ENCODE data around the gene PAPSS2.

Gene PAPSS2

DNA sequence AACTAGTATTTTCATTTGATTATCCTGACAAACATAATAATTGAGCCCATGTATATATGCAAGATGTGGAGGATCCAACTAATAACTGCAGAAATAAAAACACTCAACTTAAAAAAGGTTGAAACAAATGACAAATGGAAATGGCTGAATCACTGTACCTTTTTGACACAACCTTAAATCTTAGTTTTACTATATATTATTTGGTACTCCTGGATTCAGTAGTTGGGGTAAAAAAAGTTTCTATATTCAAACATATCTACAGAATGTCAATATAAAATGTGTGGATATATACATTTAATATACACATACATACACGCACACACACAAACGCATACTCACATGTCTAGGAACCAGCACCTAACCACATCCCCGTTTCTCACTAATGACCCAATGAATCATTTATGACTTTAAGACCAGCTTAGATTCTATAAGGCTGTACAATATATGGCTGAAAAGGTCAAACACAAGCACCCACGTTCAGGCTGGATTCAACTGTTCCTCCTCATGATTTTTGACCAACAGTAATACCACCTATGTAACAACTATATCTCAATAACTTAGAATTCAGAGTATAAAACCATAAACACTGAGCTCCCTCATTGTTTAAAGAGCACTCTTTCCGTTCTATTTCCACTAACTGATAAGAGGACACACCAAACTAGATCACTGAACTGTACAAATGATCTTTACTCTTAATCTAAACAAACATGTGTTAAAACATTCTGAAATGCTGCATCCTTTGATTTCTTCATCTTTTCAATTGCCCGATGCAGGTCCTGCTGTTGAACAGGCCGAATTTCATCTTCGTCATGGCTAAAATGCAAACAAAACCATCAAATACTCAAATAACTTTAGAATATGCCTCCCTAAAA lies 94.6 kb downstream of the PAPSS2 start:
- DNase-seq: no peak

DNA sequence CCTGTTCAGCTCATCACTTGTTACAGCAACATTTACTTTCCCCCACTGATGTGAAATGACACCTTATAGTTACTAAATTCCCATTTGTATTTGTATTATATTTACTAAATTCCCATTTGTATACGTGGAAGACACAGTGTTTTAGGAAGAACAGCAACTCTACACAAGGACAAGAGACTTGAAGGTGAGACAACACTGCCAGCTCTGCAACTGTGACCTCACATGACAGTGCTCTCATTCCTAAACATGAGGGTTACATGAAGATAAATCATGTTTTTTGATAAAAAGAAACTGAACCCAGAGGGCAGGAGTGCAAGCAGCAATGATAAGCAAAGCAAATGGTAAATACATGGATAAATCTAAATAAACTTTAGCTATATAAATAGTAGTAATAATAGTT lies 98.0 kb downstream of the PAPSS2 start:
- DNase-seq: no peak

DNA sequence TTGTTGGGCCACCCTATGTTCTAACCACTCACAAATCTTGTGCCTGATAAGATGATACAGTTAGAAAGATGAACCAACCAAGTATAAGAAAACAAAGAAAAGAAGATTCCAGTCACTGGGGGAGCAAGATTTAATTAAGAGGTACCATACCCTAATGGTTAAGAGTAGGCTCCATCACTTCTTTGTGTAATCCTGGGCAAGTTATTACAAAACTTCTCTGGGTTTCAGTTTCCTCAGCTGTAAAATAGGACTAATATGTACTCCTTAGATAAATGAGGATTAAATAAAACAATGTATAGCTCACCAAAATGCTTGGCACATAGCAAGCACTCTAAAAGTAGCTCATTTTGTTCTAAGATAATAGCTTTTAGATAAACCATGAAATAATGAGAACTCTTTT lies 99.9 kb downstream of the PAPSS2 start:
- DNase-seq: no peak

DNA sequence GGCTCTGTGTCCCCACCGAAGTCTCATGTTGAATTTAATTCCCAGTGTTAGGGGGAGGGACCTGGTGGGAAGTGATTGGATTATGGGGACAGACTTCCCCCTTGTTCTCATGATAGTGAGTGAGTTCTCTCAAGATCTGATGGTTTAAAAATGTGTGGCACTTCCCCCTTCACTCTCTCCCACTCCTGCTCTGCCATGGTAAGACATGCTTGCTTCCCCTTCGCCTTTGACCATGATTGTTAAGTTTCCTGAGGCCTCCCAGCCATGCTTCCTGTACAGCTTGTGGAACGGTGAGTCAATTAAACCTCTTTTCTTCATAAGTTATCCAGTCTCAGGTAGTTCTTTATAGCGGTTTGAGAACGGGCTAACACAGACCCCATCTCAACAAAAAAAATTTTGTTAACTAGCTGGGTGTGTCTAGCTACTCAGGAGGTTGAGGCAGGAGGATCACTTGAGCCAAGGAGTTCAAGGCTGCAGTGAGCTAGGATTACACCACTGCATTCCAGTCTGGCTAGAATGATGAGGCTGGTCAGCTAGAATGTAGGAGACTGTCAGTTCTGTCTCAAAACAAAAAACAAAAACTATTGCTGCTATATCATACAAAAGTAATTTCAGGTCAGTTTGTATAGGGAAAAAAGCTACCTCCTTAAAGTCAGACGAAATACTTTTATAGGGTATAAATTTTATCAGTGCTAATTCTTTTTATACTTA lies 100.7 kb downstream of the PAPSS2 start:
- peak; percentile 37 for DNase-seq

DNA sequence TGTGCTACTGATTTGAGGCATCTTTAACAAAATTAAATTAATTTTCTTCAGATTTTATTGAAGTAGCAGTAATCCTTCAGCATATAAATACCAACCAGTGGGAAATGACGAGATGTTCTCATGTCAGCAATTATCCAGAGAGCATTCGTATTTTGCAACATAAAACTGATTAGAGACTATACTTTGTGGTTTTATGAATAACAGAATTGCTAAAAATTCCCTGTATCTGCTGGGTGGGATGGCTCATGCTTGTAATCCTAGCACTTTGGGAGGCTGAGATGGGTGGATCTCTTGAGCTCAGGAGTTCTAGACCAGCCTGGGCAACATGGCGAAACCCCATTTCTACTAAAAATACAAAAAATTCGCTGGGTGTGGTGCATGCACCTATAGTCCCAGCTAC lies 101.5 kb downstream of the PAPSS2 start:
- no peak for DNase-seq

DNA sequence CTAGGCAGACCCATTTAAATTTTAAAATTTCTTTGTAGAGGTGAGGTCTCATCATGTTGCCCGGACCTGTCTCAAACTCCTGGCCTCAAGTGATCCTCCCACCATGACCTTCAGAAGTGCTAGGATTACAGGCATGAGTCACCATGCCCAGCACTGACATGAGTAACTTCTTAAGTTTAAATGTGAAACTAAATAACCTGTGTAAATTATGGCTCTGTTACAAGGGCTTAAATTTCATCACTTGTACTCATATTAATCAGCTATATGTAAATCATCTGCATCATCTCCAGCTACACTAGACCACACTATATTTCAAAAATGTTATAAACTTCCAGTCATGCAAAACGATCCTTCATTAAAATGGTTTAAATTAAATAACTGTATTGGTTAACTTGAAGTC lies 102.2 kb downstream of the PAPSS2 start:
- DNase-seq: no peak

DNA sequence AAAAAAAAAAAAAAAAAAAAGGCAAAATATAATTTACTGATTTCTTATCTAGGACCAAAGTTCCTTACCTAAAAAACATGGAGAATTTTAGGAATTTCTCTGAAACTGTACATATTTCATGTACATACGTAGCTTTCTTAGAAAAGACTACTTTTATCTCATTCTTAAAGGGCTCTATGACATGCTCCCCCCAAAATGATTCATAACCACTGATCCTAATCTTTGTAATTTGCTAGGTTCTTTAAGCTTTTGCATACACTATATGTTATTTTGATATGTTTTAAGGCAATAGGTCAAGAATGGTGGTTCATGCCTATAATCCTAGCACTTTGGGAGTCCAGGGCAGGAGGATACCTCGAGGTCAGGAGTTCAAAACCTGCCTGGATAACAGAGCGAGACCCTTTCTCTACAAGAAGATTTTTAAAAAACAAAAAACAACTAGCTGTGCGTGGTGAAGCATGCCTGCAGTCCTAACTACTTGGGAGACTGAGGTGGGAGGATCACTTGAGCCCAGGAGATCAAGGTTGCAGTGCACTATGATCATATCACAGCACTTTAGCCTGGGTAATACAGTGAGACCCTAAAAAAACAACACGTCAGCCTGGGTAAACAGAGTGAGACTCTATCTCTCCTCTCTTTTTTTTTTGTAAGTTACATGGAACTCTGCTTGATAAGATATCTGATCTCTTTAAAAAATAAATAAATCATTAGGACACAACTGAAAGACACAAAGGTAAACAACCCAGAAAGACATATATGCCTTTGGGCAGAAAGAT lies 103.6 kb downstream of the PAPSS2 start:
- no peak for DNase-seq

DNA sequence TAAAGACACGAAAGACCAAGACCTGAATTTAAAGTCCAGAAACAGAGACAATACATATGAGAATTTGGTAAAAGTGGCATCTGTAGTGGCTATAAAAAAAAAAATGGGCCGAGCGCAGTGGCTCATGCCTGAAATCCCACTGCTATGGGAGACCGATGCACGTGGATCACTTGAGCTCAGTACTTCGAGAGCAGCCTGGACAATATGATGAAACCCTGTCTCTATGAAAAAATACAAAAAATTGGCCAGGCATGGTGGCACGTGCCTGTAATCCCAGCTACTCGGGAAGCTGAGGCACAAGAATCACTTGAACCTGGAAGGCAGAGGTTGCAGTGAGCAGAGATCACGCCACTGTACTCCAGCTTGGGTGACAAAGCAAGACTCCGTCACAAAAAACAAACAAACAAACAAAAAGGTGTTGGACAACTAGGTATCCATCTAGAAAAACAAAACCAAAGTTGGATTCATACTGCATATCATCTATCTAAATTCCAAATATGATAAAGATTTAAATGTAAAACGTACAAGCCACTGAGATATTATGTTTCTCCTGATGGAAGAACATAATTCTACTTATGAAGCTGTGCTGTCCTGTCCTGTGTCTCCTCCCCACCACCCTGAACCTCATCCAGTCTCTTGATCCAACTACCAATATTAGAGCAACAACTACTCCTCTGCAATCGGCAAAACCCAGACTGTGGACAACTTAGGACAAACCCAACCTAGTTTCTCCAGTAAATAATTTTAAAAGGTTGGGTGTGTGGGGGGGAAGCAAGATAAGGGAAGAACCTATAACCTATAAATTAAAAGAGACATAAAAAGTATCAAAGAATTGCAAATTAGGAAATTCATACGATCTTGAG lies 104.6 kb downstream of the PAPSS2 start:
- no peak for DNase-seq

DNA sequence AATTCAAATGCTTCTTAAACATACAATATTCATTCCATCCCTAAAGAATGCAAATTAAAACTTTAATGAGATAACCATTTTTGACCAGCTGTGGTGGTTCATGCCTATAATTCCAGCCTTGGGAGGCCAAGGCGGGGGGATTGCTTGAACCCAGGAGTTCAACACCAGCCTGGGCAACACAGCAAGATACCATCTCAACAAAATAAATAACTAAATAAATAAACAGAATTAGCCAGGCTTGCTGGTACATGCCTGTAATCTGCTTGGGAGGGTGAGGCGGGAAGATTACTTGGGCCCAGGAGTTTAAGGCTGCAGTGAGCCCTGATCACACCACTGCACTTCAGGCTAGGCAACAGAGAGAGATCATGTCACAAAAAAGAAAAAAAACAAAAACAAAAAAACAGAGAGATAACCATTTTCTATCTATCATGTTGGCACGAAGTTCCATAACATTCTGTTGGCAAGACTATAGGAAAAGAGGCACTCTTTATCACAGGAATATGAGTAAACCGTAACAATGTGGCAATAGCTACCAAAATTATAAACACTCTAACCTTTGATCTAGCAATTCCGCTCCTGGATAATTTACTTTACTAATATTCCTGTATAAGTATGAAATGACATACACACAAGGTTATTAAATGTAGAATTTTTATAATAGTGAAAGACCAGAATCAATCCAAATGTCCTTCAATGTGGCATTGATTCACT lies 106.1 kb downstream of the PAPSS2 start:
- DNase-seq: no peak

DNA sequence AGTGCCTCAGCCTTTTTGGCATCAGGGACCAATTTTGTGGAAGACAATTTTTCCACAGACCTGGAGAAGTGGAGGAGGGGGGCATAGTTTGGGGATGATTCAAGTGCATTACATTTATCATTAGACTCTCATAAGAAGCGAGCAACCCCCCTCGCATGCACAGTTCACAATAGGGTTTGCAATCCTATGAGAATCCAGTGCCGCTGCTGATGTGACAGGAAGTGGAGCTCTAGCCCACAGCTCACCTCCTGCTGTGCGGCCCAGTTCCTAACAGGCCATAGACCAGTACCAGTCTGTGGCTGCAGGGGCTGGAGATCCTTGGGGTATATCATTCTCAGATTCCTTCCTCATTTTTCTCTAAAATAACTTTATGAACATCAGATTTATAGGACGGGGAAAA lies 107.6 kb downstream of the PAPSS2 start:
- no peak for DNase-seq

DNA sequence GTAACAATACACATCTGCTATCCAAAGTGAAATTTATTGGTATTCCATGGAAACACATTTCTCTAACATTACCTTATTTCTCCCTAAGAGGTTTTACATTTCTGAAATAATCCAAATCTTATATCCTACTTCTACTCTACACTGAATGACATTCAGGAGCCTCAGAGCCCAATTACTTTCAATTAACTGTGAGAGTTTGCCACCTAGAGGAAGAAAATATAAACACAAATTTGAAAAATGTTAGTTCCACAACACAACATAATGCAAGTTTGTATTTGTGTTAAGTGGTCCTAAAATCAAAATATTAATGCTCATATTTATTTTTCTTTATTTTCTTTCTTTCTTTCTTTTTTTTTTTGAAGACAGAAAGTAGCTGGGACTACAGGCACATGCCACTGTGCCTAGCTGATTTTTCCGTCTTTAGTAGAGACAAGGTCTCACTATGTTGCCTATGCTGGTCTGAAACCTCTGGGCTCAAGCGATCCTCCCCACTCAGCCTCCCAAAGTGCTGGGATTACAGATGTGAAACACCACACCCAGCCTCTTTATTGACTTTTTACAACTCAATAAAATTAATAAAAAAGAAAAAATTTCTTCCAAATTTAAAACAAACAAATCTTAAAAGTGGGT lies 112.3 kb downstream of the PAPSS2 start:
- peak; percentile 28 for DNase-seq

DNA sequence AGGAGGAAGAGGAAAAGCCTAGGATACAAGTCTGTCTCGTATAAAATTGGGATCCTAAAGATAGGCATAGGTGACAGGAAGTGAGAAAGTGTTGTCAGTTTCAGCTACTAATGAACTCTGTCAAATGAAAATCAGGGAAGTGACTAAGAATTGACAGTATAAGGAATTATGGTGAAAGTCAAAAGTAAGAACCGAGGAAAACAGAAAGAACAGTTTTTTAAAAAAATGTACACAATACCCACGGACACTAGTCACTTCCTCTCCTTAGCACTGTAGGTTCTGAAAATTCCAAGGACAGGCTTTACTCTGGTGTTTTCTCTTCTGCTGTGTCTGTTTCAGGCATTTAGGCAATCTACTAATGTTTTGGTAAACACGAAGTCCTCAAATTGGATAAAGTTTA lies 116.1 kb downstream of the PAPSS2 start:
- DNase-seq: no peak

DNA sequence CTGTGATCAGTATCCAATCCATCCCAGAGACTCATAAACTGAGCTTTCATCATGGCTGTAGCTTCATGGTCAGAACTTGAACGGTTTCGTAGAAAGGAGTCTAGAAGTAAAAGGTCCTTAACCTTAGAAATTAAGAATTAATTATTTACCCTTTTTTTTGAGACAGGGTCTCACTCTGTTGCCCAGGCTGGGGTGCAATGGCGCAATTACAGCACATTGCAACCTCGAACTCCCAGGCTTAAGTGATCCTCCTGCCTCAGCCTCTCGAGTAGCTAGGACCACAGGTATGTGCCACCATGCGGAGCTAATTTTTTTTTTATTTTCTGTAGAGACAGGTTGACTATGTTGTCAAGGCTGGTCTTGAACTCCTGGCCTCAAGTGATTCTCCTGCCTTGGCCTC lies 116.7 kb downstream of the PAPSS2 start:
- no peak for DNase-seq

DNA sequence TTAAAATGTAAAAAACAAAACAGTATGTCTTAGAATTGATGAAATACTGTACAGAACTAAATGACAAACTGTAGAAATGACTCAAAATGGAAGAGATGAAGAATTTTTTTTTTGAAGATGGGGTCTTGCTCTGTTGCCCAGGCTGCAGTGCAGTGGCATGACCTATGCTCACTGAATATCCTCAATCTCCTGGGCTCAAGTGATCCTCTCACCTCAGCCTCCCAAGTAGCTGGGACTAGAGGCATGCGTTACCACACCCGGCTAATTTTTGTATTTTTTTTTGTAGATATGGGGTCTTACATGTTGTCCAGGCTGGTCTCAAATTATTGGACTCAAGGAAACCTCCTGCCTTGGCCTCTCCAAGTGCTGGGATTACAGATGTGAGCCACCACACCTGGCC lies 121.9 kb downstream of the PAPSS2 start:
- no peak for DNase-seq

DNA sequence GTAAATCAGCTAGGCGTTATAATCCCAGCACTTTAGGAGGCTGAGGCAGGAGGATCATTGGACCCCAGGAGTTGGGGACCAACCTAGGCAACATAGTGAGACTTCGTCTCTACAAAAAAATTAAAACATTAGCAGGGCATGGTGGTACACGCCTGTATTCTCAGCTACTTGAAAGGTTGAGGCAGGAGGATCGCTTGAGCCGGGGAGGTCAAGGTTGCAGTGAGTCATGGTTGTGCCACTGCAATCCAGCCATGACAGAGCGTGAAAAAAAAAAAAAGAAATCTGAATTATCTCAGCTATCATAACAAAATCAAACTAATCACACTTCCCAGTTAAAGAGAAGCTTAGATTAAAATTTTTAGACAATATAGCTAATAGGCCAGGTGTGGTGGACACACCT lies 123.0 kb downstream of the PAPSS2 start:
- no peak for DNase-seq

DNA sequence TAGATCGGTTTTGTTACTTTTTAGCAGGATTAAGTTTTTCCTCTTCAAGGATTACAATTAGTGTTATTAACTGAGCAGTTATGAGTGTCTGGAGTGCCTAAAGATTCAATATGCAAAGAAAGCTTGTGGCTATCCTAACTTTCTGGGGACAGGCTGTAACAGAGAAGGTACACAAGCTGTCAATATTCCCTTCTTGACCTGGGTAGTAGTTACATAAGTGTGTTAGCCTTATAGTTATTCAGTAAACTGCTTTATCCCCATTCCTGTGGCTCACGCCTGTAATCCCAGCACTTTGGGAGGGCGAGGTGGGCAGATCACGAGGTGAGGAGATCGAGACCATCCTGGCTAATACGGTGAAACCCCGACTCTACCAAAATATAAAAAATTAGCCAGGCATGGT lies 126.7 kb downstream of the PAPSS2 start:
- DNase-seq: no peak

DNA sequence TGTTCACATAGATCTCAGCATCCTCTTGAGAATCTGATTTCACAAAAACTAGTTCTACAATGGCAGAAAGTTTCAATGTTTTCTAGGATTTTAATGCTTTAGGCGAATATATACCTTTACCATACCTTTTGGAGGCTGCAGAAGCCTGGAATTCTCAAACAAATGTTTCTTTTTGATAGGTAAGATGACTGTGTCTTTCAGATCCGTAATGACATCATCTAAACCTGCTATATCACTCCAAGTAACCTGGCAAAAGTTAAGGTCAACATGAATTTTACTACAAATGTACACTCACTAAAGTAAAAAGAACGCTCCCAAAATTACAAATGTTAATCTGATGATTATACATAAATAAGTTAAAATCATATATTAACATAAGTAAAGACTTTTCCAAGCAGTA lies 130.5 kb downstream of the PAPSS2 start:
- DNase-seq: no peak

DNA sequence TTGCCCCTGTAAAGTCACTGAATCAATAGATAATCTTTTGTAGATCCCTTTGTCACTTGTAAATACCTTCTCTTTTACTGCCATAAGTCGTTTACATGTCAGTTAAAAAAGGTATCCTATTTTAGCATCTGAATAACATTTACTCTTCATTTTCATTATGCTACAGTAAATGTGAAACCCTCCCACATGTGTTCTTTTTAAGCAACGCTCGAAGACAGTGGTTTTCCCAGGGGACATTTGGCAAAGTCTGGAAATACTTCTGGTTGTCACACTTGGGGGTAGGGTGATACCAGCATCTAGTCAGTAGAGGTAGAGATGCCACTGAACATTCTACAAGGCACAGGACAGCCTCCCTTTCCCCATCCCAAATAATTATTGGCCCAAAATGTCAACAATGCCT lies 134.6 kb downstream of the PAPSS2 start:
- DNase-seq: no peak

Measured in NCI-H82 (cell line).